ENCODE measurements around the gene CMC4.
A peak's percentile ranks its signal among the peaks of the same experiment; 100 is the strongest.

DNA sequence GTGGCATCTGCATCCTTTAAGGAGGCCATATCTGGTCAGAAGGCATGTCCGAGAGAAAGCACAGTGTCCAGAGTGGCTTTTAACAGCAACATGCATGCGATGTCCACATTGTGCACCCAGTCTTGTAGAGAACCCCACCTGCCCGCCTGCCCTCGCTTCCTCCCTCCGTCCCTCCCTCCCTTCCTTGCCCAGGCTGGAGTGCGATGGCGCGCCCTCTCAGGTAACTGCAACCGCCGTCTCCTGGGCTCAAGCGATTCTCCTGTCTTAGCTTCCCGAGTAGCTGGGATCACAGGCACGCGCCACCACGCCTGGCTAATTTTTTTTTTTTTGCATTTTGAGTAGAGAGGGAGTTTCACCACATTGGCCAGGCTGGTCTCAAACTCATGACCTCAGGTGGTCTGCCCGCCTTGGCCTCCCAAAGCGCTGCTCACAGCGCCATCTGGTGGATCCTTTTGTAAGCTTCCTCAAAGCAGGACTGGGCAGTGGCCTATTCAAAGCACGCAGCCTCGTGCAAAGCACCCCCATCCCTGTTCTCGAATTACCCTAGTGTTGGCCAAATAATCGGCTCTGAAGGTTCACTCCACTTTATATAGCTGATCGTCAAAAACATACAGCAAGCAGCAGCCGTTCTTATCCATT is 15.4 kb upstream of the CMC4 start:
- TF ChIP-seq, protein P1, sequence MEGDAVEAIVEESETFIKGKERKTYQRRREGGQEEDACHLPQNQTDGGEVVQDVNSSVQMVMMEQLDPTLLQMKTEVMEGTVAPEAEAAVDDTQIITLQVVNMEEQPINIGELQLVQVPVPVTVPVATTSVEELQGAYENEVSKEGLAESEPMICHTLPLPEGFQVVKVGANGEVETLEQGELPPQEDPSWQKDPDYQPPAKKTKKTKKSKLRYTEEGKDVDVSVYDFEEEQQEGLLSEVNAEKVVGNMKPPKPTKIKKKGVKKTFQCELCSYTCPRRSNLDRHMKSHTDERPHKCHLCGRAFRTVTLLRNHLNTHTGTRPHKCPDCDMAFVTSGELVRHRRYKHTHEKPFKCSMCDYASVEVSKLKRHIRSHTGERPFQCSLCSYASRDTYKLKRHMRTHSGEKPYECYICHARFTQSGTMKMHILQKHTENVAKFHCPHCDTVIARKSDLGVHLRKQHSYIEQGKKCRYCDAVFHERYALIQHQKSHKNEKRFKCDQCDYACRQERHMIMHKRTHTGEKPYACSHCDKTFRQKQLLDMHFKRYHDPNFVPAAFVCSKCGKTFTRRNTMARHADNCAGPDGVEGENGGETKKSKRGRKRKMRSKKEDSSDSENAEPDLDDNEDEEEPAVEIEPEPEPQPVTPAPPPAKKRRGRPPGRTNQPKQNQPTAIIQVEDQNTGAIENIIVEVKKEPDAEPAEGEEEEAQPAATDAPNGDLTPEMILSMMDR (IDR thresholded peaks at IDR 0.05) = peak in 5 of 6 experiments; percentile 23 to 40 (median 33)
- TF ChIP-seq POLR2A (IDR thresholded peaks at IDR 0.05) = no peak
